ENCODE data around the gene ILK.
A peak's percentile ranks its signal among the peaks of the same experiment; 100 is the strongest.

Gene ILK

GRCh38 chr11:6638429-6638828 is 34.9 kb downstream of the ILK start:
- no peak for DNase-seq

GRCh38 chr11:6640036-6640984 is 36.7 kb downstream of the ILK start:
- DNase-seq = no peak

GRCh38 chr11:6640985-6641701 is 37.6 kb downstream of the ILK start:
- no peak for DNase-seq

- no peak for DNase-seq
Observed at GRCh38 chr11:6642957-6643356, 39.4 kb downstream of the ILK start.

GRCh38 chr11:6646071-6646470 is 42.5 kb downstream of the ILK start:
- peak; percentile 32 to 41 (median 37) for DNase-seq

GRCh38 chr11:6646576-6646917 is 43.0 kb downstream of the ILK start:
- no peak for DNase-seq

- DNase-seq = peak; percentile 48 to 62 (median 56)
Observed at GRCh38 chr11:6646918-6647679, 43.5 kb downstream of the ILK start.

GRCh38 chr11:6647836-6648235 is 44.3 kb downstream of the ILK start:
- no peak for DNase-seq

GRCh38 chr11:6648501-6648900 is 44.9 kb downstream of the ILK start:
- peak; percentile 50 to 59 (median 53) for DNase-seq

GRCh38 chr11:6650104-6650503 is 46.5 kb downstream of the ILK start:
- no peak for DNase-seq

- DNase-seq = no peak
Observed at GRCh38 chr11:6650980-6651379, 47.4 kb downstream of the ILK start.

GRCh38 chr11:6652182-6652581 is 48.6 kb downstream of the ILK start:
- peak in 2 of 3 donors; percentile 9 to 23 for DNase-seq

GRCh38 chr11:6653097-6653496 is 49.5 kb downstream of the ILK start:
- DNase-seq = peak; percentile 21 to 42 (median 42)

GRCh38 chr11:6653656-6654055 is 50.1 kb downstream of the ILK start:
- DNase-seq = no peak

- DNase-seq = no peak
Observed at GRCh38 chr11:6654281-6655019, 50.9 kb downstream of the ILK start.

- DNase-seq = peak; percentile 39 to 48 (median 39)
Observed at GRCh38 chr11:6655020-6655789, 51.6 kb downstream of the ILK start.

GRCh38 chr11:6655790-6656583 is 52.4 kb downstream of the ILK start, which contains the start of gene DCHS1:
TSS of gene DCHS1 (minus strand) at chr11:6655809. CDS start at chr11:6641613, 14,196 bp downstream.
- DNase-seq = peak in 1 of 3 donors; percentile 51

GRCh38 chr11:6656584-6656915 is 53.0 kb downstream of the ILK start:
- DNase-seq = no peak

- no peak for DNase-seq
Observed at GRCh38 chr11:6656936-6657335, 53.4 kb downstream of the ILK start.

GRCh38 chr11:6657346-6657745 is 53.8 kb downstream of the ILK start:
- DNase-seq = no peak

GRCh38 chr11:6658647-6659046 is 55.1 kb downstream of the ILK start:
- DNase-seq = no peak

Data from suppressor macrophage treated with lipopolysaccharide for 1 hour (primary cell).